ENCODE results near the gene RAB14. TPM values are rescaled to one million over a fixed set of nuclear protein-coding genes. Genes with fewer than 3 reads are reported as not detected.

Gene RAB14
- total and polyA plus RNA-seq, 2 experiments from 2014 or later = 58.7 to 61.9 TPM

- Histone ChIP-seq H3K9me3 (ENCODE audit: low read depth) (no peaks in the 10 kb centered on the region), H3K36me3 (replicated peaks; ENCODE audit: insufficient read depth, low read depth) (no peaks in the 10 kb centered on the region), H3K4me1 (ENCODE audit: insufficient read depth) (no peaks in the 10 kb centered on the region), H2AFZ (no peak overlapping the region), H3K27ac (no peak overlapping the region), H4K20me1 (ENCODE audit: insufficient read depth, poor library complexity, severe bottlenecking) (no peaks in the 10 kb centered on the region), H3K27me3 (no peaks in the 10 kb centered on the region), H3K4me3 (no peak overlapping the region), H3K79me2 (no peaks in the 10 kb centered on the region), H3K4me2 (no peak overlapping the region), H3K9me2 (replicated peaks; ENCODE audit: insufficient read depth) (no peaks in the 10 kb centered on the region)
- DNase-seq (ENCODE audit: low spot score) = no peak
- TF ChIP-seq EZH2phosphoT487 (IDR thresholded peaks at IDR 0.05; ENCODE audit: low read depth, severe bottlenecking, unreplicated experiment) = no peak
- no peak for TF ChIP-seq CTCF (IDR thresholded peaks at IDR 0.05; ENCODE audit: poor library complexity)
- TF ChIP-seq EZH2 (IDR thresholded peaks at IDR 0.05; ENCODE audit: borderline replicate concordance) = no peak
- WGBS (ENCODE audit: low lambda C conversion rate, missing lambda C conversion rate) = 94% methylated on average over 3 of the region's 3 CpGs
Measured at GRCh38 chr9:121219530-121219929, 17.9 kb upstream of the RAB14 start.

- H3K4me1 ChIP-seq (ENCODE audit: insufficient read depth) = no peaks in the 10 kb centered on the region
- no peak for TF ChIP-seq EZH2 (IDR thresholded peaks at IDR 0.05; ENCODE audit: borderline replicate concordance)
- H2AFZ ChIP-seq = no peak overlapping the region
- no peaks in the 10 kb centered on the region for H3K79me2 ChIP-seq
- DNase-seq (ENCODE audit: low spot score) = no peak
- H3K27ac ChIP-seq = no peak overlapping the region
- no peaks in the 10 kb centered on the region for H3K27me3 ChIP-seq
- no peak overlapping the region for H3K4me2 ChIP-seq
- H3K36me3 ChIP-seq (replicated peaks; ENCODE audit: insufficient read depth, low read depth) = no peaks in the 10 kb centered on the region
- no peaks in the 10 kb centered on the region for H3K9me3 ChIP-seq (ENCODE audit: low read depth)
- no peak overlapping the region for H3K4me3 ChIP-seq
- H4K20me1 ChIP-seq (ENCODE audit: insufficient read depth, poor library complexity, severe bottlenecking) = no peaks in the 10 kb centered on the region
- WGBS (ENCODE audit: low lambda C conversion rate, missing lambda C conversion rate) = 97% methylated on average over 8 of the region's 8 CpGs
- no peaks in the 10 kb centered on the region for H3K9me2 ChIP-seq (replicated peaks; ENCODE audit: insufficient read depth)
Measured at GRCh38 chr9:121218357-121219027, 16.8 kb upstream of the RAB14 start.

GRCh38 chr9:121217609-121218292 is 16.1 kb upstream of the RAB14 start:
- H3K4me1 ChIP-seq (ENCODE audit: insufficient read depth) = no peaks in the 10 kb centered on the region
- H3K4me2 ChIP-seq = no peak overlapping the region
- no peak overlapping the region for H3K4me3 ChIP-seq
- H3K36me3 ChIP-seq (replicated peaks; ENCODE audit: insufficient read depth, low read depth) = no peaks in the 10 kb centered on the region
- no peak for DNase-seq (ENCODE audit: low spot score)
- no peaks in the 10 kb centered on the region for H3K27me3 ChIP-seq
- no peak overlapping the region for H2AFZ ChIP-seq
- no peaks in the 10 kb centered on the region for H3K9me2 ChIP-seq (replicated peaks; ENCODE audit: insufficient read depth)
- no peaks in the 10 kb centered on the region for H4K20me1 ChIP-seq (ENCODE audit: insufficient read depth, poor library complexity, severe bottlenecking)
- WGBS (ENCODE audit: low lambda C conversion rate, missing lambda C conversion rate) = 98% methylated on average over 4 of the region's 4 CpGs
- H3K9me3 ChIP-seq (ENCODE audit: low read depth) = no peaks in the 10 kb centered on the region
- no peak for TF ChIP-seq EZH2 (IDR thresholded peaks at IDR 0.05; ENCODE audit: borderline replicate concordance)
- H3K27ac ChIP-seq = no peak overlapping the region
- no peaks in the 10 kb centered on the region for H3K79me2 ChIP-seq

GRCh38 chr9:121216271-121216805 is 14.7 kb upstream of the RAB14 start:
- Histone ChIP-seq H3K79me2 (no peaks in the 10 kb centered on the region), H3K4me2 (no peak overlapping the region), H3K4me1 (ENCODE audit: insufficient read depth) (no peaks in the 10 kb centered on the region), H3K27ac (no peak overlapping the region), H4K20me1 (ENCODE audit: insufficient read depth, poor library complexity, severe bottlenecking) (no peaks in the 10 kb centered on the region), H3K4me3 (no peak overlapping the region), H3K9me3 (ENCODE audit: low read depth) (no peaks in the 10 kb centered on the region), H3K36me3 (replicated peaks; ENCODE audit: insufficient read depth, low read depth) (no peaks in the 10 kb centered on the region), H2AFZ (no peak overlapping the region), H3K27me3 (no peaks in the 10 kb centered on the region), H3K9me2 (replicated peaks; ENCODE audit: insufficient read depth) (no peaks in the 10 kb centered on the region)
- 90% methylated on average over 3 of the region's 3 CpGs for WGBS (ENCODE audit: low lambda C conversion rate, missing lambda C conversion rate)
- no peak for TF ChIP-seq CTCF (IDR thresholded peaks at IDR 0.05; ENCODE audit: poor library complexity)
- TF ChIP-seq EZH2phosphoT487 (IDR thresholded peaks at IDR 0.05; ENCODE audit: low read depth, severe bottlenecking, unreplicated experiment) = no peak
- no peak for TF ChIP-seq EZH2 (IDR thresholded peaks at IDR 0.05; ENCODE audit: borderline replicate concordance)
- no peak for DNase-seq (ENCODE audit: low spot score)

Measured in hepatocyte (in vitro differentiated cells).